Measurements from ENCODE around the gene ZNF212.

- TF ChIP-seq CTCF (IDR thresholded peaks at IDR 0.05 in 8 of 11, conservative IDR thresholded peaks at IDR 0.05 in 3 of 11) (no peak), POLR2AphosphoS5 (IDR thresholded peaks at IDR 0.05) (no peak)
Measured at GRCh38 chr7:149297034-149297755, 57.7 kb downstream of the ZNF212 start.
